VCaP (cell line): ENCODE measurements around the gene POFUT1.

ENCODE experiments used
- H3K27ac ChIP-seq: fragments of 450-650 bp; 2 replicates; pipeline ENCODE4 v1.5.1; 2017
- TF ChIP-seq, protein P1 (sequence below): fragments of 450-650 bp; conservative IDR thresholded peaks from 2 replicates; pipeline ENCODE4 v1.5.1; 2017; ENCODE audit warnings: mild to moderate bottlenecking, moderate library complexity

Gene POFUT1

DNA sequence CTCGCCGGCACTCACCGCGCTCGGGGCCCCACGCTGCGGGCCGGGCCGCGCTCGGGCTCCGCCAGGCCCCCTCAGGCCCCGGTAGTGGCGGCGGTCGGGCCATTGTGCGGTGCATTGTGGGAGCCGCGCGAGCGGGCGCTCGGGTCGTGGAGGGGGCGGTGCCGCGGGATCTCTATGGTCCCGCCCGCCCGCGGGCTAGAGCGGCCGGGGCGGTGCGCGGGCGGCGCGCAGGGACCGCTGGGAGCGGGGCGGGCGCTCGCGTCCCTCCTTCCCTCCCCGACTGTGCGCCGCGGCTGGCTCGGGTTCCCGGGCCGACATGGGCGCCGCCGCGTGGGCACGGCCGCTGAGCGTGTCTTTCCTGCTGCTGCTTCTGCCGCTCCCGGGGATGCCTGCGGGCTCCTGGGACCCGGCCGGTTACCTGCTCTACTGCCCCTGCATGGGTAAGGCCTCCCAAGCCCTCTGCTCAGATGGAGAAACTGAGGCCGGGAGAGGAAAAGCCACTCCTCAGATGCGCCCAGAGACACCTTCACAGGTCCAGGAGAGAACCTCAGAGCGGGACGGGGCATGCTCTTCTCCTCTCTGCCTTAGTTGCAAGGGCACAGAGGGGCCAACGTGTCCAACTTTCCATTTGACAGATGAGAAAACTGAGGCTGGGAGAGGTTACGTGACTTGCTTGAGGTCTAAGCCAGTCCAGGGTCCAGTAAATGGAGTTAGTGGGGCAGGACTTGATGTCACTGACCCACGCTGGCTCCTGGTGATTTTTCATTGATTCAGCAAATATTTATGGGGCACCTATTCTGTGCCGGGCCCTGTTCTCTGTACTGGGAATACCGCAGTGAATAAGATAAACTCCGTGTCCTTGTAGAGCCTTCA is at the start of gene POFUT1, which contains the start of gene PLAGL2:
Gene POFUT1 (plus strand): TSS at position 255 of the 873 bp plus-strand sequence. CDS start 62 bp downstream, at position 317.
Gene PLAGL2 (minus strand): TSS at position 118 of the 873 bp plus-strand sequence. CDS start 5,565 bp downstream, outside the sequence.
- TF ChIP-seq, protein P1, sequence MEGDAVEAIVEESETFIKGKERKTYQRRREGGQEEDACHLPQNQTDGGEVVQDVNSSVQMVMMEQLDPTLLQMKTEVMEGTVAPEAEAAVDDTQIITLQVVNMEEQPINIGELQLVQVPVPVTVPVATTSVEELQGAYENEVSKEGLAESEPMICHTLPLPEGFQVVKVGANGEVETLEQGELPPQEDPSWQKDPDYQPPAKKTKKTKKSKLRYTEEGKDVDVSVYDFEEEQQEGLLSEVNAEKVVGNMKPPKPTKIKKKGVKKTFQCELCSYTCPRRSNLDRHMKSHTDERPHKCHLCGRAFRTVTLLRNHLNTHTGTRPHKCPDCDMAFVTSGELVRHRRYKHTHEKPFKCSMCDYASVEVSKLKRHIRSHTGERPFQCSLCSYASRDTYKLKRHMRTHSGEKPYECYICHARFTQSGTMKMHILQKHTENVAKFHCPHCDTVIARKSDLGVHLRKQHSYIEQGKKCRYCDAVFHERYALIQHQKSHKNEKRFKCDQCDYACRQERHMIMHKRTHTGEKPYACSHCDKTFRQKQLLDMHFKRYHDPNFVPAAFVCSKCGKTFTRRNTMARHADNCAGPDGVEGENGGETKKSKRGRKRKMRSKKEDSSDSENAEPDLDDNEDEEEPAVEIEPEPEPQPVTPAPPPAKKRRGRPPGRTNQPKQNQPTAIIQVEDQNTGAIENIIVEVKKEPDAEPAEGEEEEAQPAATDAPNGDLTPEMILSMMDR: peak; percentile 33
- H3K27ac ChIP-seq: peak within 1 kb of the TSS; percentile 97

DNA sequence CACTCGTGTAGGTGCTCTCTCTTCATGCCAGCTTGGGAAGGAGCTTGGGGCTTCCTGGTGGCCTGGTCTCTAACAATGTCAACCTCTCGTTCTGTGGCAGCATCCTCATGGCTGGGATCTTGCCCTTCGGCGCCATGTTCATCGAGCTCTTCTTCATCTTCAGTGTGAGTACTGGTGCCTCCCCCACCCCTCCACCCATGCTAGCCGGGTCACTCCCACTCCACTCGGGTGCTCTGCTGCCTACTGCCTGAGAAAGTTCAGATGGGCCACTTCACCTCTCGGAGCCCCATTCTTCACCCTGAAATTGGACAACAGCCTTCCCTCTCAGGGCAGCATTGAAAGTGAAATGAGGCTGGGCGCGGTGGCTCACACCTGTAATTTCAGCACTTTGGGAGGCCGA is 49.3 kb upstream of the POFUT1 start:
- TF ChIP-seq, protein P1: no peak

DNA sequence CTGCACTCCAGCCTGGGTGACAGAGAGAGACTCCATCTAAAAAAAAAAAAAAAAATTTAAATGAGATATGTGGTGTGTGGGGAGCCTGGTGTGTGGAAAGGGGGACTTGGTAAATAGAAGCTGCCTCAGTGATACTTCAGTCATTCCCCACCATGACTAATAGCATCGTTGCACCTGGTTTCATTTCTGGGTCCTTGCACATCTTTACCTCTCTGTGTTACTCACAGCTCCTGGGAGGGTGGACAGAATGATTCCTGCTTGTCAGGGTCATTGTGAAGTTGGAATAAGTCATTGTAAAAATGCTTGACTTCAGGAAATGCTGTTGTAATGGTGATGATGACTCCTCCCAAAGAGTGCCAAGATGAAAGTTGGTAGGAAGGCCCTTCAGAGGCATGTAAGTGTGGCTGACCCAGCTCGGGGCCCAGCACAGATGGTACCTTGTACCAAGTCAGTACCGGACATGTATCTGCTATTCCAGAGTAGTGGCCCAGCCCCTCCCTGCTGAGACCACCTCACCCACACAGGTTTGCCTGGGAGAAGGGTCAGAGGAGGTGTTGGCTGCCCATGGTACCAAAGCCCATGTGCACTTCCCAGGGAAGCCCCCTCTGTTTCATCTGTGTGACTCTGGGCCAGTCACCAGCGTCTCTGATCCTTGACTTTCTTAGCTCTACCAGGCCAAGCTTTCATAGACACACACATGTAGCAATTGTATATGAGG is 48.6 kb upstream of the POFUT1 start:
- no peak overlapping the region for H3K27ac ChIP-seq
- TF ChIP-seq, protein P1: no peak

More for the DNA sequence above, 49.3 kb upstream of the POFUT1 start:
- no peak overlapping the region for H3K27ac ChIP-seq

DNA sequence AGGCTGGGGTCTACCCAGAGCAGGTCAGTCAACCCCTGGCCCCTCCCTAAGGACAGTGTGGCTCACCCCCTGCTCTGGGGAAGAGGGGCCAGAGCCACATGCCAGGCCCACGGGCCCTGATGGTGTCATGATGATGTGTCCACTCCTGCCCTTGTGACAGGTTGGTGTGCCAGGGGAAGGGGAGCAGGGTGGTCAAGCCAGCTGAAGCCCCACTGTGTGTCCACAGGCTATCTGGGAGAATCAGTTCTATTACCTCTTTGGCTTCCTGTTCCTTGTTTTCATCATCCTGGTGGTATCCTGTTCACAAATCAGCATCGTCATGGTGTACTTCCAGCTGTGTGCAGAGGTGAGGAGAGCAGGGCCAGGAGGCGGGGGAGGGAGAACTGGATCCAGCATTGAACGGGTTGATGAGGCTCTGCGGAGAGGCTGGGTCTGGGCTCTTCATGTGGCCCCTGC is 47.9 kb upstream of the POFUT1 start:
- TF ChIP-seq, protein P1: no peak
- no peak overlapping the region for H3K27ac ChIP-seq

DNA sequence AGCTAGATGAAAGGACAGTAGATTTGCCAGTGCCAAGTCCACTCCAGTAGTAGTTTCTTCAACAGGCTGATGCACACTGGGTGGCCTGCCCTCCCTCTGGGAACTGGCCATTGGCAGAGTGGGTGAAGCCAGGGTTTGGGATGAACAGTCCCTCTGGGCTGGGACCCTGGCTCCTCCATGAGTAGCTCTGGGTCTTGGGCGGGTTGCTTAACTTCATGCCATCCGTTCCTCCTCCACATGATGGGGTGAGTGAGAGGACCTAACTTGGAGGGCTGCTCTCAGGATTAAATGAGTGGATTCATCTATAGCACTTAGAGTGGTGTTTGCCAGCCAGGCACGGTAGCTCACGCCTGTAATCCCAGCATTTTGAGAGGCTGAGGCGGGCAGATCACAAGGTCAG is 47.3 kb upstream of the POFUT1 start:
- H3K27ac ChIP-seq: no peak overlapping the region
- TF ChIP-seq, protein P1: no peak

DNA sequence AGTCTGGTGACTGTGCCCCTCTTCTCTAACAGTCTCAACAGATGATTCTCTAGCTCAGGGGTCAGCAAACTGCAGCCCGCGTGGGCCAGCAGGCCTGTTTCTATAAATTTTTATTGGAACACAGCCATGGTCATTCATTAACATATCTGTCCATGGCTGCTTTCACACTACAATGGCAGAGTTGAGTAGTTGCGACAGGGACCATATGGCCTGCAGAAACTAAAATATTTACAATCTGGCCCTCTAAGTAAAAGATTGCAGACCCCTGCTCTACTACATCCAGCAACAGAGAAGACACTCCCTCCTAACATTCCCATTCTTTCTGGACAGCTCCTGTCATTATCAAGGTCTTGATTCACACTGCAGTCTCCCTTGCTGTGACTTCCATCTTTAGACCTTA is 45.3 kb upstream of the POFUT1 start:
- TF ChIP-seq, protein P1: no peak
- no peak overlapping the region for H3K27ac ChIP-seq

DNA sequence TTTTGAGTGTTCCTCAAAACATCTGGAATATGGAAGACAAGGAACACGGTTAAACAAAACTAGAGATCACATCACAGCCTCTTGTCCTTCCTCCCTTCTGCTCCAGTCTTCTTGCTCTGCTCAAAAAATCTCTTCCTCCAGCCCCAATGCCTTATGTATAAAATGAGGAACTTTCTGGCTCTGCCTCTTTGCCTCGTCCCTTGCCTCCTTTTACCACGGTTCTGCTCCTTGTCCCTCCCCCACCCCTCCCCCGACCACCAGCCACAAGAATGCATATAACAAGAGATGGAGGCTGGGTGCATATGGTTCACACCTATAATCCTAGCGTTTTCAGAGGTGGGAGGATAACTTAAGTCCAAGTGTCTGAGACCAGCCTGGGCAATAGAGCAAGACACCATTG is 43.7 kb upstream of the POFUT1 start:
- TF ChIP-seq, protein P1: no peak
- H3K27ac ChIP-seq: no peak overlapping the region
